ENCODE results near the gene IL2RA.
"Not testable (repeated sequence)": the region's sequence is repeated elsewhere in the genome, so short reads cannot be mapped to it uniquely, and the experiment has no call there.

IL2RA gene

DNA sequence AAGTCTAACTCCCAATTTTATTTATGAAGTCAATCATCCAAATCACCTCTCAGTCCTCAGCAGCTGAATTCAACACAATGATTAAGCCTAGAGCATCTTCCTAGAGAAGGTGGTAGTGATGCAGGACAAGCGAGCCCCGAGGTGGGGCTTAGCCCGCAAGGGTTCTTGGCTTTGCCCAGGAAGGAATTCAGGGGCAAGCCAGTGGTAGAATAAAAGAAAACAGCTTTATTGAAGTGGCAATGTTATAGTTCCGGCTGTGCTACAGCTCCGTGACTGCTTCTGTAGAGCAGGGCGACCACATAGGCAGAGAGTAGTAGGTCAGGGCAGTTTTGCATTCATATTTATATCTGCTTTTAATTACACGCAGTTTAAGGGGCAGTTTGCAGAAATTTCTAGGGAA lies 18.1 kb downstream of the IL2RA start:
- DNase-seq (ENCODE audit: extremely low read depth in 1 of 2, low read depth in 1 of 2) = no peak

DNA sequence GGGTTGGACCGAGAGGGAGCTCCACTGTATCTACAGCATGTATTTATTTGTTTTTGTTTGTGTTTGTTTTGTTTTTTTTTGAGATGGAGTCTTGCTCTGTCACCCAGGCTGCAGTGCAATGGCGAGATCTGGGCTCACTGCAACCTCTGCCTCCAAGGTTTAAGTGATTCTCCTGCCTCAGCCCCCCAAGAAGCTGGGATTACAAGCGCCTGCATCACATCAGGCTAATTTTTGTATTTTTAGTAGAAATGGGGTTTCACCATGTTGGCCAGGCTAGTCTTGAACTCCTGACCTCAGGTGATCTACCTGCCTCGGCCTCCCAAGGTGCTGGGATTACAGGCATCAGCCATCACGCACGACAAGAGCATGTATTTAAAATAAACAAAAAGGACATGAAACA lies 18.8 kb downstream of the IL2RA start:
- not testable (repeated sequence) for DNase-seq (ENCODE audit: extremely low read depth in 1 of 2, low read depth in 1 of 2)

DNA sequence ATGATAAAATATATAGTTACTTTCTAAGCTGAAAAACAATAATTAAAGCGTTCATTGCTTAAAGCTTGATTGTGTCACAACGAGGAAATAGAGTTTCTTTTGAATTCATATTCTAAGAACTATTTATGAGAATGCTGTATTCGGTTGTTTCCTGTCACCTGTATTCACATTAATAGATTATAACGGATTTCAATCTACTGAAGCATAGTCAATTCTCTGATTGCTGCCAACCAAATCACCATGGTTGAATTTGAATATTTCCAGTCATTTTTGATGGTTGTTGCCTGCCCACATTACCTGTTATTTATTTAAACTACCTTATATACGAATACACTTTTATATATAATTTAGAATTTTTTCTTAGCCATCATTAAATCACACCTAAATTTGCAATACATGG lies 22.0 kb downstream of the IL2RA start:
- DNase-seq (ENCODE audit: extremely low read depth in 1 of 2, low read depth in 1 of 2) = no peak

DNA sequence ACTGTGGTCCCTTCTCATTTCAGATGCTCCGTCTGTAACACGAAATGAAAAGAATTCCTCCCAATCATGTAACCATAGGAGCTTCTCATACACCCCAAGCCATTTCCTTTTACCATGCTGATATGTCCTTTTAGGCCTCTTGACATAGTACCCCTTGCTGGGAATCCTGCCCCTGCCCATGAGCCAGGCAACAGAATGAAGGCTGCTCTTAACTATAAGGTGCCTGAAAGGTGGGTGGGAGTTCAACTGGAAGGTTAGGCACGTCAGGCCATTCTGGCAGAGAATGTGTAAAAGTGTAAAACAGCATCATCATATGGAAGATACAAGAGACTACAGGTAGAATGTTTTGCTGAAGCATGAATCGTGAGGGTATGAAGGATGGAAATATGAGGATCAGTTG lies 22.5 kb downstream of the IL2RA start:
- no peak for DNase-seq (ENCODE audit: extremely low read depth in 1 of 2, low read depth in 1 of 2)

DNA sequence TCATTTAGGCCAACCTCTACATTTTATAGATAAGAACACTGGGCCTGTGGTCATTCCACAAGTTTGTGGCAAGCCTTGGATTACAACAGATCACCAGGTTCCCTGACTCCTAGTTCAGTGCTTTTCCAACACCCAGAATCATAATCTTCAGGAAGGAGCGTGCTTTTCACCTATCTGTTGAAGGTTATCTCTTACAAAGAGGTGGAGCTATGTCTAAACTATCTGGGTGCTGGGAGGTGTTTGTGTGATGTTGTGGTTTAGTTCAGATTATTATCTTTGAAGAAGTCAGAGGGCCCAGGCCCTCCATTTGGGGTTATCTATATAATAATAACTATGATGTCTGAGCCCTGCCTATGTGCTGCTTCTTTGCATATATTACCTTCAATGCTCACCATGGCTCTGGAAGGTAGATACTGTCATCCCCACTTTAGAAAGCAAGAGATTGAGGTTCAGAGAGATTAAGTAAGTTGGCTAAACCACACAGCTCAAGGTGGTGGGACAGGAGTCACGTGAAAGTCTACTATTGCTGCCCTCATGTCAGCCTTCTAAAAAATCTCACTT lies 24.0 kb downstream of the IL2RA start:
- no peak for DNase-seq (ENCODE audit: extremely low read depth in 1 of 2, low read depth in 1 of 2)

DNA sequence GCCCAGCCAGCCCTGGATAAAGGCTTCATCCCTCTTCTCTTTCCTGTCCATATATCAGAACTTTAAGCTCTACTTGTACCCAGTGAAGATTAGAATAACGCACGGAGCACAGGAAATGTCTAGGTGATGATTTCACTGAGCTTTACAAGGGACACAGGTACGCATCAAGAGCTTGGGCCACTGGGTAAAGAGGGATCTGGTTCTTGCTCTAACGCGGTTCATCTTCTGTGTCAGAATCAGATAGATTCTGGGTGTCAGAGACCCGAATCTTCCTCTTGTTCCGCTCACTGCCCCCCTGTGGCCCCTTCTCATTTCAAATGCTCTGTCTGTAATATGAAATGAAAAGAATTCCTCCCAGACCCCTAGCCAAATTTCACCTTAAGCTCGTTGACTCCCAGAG lies 24.7 kb downstream of the IL2RA start:
- no peak for DNase-seq (ENCODE audit: extremely low read depth in 1 of 2, low read depth in 1 of 2)

DNA sequence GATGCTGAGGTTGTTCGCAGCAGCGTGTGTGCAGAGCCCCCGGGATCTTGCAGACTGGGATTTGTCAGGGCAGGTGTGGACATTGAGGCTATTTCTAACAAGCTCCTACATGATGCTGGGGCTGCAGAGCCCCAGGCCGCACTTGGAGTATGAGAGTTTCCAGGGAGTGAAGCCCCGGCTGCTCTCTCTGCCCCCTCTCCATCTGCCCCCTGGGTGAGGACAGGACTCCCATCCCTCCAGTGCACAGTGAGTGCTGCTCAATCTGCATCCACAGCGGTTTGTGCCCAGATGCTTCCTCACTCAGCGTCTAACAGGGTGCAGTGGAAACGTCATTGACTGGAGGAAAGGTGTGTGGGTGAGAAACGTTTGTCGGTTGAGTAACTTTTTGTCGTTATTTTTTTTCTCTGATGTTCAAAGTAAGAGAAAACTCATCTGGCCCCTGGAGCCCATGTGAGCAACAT lies 25.3 kb downstream of the IL2RA start:
- no peak for DNase-seq (ENCODE audit: extremely low read depth in 1 of 2, low read depth in 1 of 2)

DNA sequence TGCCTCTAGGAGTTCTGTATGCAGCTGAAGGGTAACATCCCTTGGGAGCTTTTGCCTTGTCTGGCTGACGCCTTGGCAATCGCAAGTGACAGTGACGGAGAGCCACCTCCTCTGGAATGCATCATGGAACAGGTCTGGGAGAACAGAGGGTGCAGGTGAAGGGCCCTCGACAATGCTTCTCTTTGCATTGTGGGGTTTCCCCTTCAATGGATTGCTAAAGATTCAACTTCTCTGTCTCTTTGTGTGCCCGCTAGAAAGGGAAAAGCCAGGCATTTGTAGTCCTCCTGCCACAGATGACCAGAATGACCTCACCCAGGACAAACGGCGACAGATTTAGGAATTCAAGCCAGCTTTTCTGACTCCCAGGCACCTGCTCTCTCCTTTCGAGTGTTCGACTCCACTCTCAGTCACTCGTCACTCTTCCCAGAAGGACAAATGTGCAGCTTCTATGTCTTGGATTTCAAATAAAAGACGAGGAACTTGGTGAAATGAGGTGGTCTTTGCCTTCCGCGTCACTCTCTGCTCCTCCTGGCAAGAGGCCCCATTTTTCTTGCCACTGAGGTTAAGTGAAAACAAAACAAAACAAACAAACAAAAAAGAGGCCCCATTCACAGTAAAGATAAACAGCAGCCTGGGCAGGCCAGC lies 26.1 kb downstream of the IL2RA start:
- DNase-seq (ENCODE audit: extremely low read depth in 1 of 2, low read depth in 1 of 2) = no peak

DNA sequence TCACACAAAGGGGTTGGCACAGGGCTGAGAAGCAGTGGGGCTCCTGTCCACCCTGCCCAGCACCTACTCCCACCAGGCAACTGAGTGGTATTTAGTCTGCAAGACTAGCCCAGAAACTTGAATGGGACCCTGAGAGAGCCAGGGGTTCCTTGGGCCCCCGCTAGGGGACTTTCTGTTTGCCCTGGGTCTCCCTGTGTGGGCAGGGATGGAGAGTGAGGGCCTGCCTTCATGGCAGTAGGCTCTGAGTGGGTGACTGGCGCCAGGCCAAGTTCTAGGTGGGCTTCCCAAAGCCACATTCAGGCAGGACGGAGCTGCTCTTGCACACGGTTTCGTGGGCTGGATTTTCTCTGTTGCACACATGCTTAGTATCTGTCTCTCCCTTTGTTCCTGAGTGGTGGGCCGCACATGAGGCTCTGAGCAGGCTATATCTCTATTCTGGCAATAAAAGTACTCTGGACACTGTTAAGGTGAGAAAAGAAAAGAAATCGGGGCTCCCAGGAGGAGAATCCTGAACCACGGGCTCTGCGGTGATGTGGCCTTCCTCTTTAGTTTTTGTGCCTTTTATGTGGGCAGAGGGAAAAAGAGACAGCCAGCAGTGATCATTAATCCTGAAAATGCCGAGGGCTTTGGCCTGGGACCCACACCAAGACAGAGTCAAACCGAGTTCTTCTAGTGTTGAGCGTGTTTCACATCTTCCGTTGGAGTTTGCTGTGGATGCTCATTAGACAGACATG lies 26.9 kb downstream of the IL2RA start:
- no peak for DNase-seq (ENCODE audit: extremely low read depth in 1 of 2, low read depth in 1 of 2)

DNA sequence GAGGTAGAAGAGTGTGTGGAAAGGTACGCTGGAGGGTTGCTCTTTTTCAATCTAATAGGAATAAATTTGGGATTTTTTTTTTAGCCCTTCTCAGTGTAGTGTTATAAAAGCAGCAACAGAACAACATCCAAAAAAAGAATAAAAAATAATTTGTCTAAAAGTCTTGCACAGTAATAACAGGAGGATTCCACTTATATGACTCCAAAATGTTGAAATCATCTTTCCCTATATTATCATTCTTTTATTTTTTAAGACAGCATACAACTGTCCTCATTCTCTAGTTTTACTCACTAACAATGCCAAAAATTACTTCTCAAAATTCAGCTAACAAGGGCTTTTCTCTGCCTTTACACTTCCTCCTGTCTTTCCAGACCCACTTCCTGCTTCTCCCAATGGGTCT lies 27.8 kb downstream of the IL2RA start:
- DNase-seq (ENCODE audit: extremely low read depth in 1 of 2, low read depth in 1 of 2) = no peak

DNA sequence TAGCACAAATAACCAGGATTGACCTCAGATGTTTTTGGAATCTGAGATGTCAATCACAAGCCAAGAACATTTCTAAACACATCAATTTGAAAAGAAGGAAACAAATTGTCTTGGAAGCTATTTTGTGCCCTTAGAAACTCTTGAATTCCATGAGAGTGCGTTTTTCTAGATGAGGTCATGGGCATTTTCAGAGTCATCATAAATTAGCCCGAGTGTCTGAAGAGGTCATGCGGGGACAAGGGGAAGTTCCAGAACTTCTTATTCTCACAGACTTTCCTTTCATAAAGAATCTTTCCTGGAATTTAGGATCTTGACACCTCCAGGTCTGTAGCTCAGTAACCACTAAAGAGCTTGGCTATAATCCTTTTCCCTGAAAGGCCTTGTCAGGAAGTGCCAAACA lies 28.2 kb downstream of the IL2RA start:
- no peak for DNase-seq (ENCODE audit: extremely low read depth in 1 of 2, low read depth in 1 of 2)

DNA sequence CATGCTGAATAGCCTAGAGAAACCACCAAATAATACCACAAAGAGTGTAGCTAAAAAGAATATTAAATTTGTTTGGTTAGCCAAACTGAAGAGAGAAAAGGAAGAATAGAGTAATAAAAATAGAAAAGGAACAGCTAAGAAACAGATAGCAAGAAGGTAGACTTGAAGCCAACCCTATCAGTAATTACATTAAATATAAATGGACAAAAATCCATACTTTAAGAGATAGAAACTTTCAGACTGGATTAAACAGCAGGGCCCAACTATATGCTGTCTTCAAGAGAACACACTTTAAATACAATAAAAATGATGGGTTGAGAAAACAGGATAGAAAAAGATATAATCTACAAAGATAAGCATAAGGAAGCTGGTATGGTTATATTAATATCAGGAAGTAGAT lies 31.2 kb downstream of the IL2RA start:
- DNase-seq (ENCODE audit: extremely low read depth in 1 of 2, low read depth in 1 of 2) = no peak

DNA sequence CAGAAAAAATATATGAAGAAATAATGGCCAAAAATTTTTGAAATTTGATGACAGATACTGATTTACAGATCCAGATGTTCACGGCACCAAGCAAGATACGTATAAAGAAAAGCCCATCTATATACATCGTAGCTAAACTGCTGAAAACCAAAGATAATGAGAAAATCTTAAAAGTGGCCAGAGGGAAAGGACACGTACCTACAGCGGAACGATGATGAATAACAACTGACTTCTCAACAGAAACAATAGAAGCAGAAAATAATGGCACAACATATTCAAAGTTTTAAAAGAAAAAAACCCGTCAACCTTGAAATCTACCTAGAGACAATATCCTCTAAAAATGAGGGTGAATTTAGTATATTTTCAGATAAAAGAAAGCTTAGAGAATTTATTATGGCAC lies 31.9 kb downstream of the IL2RA start:
- DNase-seq (ENCODE audit: extremely low read depth in 1 of 2, low read depth in 1 of 2) = no peak

DNA sequence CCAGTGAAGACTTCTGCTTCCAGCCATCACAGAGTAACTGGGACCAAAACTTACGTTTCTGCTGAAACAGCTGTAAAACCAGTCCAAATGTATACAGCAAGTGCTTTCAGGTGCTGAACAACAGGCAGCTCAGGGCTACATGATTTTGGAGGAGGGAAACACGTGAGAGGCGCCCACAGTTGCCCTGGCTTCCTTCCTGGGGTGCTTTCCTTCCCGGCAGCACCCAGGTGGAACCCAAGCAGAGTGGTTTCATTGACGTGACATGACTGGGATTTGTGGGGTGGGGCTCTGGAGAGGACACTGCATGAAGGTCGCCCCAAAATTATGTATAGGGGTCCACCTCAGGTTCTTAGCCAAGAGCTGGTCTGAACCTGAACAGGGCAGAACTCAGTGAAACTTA lies 34.2 kb downstream of the IL2RA start:
- DNase-seq (ENCODE audit: extremely low read depth in 1 of 2, low read depth in 1 of 2) = no peak

DNA sequence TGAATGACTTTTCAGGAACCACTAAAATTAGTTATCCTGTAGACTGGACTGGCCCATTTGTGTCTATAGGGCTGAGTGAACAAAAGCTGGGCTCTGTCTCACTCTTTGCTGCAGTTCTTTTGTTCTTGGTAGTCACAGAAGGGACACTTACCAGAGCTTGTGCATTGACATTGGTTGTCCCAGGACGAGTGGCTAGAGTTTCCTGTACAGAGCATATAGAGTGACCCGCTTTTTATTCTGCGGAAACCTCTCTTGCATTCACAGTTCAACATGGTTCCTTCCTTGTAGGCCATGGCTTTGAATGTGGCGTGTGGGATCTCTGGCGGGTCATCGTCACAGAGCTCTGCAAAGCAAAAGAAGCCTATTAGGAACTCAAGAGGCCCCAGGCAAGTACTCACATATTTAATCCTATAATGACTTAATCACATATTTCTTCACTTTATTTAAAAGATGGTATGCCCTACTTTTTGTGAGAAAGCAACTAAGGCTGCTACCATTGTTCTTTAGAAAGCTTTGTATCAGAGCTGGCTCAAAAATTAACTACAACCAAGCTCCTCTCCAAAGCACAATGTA lies 36.4 kb downstream of the IL2RA start:
- DNase-seq (ENCODE audit: extremely low read depth in 1 of 2, low read depth in 1 of 2) = no peak

DNA sequence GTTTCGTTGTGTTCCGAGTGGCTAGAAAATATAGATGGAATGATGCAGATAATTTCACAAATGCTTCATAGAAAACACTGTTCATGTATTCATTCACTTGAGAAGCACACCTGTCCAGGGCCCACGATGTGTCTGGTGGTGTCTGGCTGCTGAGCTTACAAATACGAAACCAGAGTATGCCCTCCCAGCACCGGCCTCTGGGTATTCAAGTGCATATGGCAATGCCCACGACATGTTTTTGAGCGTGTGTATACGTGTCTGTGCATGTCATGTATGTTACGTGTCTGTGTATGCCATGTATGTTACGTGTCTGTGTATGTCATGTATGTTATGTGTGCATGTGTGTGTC lies 37.9 kb downstream of the IL2RA start:
- no peak for DNase-seq (ENCODE audit: extremely low read depth in 1 of 2, low read depth in 1 of 2)

DNA sequence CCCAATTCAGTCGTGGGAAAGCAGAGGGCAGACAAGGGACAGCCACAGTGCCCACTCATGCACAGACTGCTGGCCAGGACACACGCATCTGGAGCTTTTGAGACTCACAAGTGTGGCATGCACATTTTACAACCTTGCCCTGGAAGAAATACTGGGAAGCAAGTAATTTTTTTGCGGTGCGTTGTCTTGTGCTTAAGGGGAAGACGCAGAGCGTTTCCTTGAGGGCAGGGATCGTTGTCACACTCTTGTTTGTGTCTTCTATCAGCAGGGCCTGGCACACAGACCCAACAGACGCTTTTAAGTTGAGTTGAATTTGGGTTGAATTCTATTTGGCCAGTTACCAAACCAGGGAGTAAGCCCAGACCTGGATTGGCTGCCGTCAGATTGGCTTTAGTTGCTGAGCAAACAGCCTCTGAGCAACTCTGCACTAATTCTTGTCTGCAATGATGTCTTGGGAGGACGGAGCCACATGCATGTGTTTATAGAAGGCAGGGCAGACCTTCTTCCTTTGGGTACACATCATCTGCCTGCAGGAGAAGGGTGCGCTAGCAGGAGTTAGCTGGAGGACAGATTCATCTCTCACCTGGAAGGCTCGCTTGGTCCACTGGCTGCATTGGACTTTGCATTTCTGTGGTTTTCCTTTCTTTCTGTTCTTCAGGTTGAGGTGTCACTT lies 38.4 kb downstream of the IL2RA start:
- DNase-seq (ENCODE audit: extremely low read depth in 1 of 2, low read depth in 1 of 2) = no peak

DNA sequence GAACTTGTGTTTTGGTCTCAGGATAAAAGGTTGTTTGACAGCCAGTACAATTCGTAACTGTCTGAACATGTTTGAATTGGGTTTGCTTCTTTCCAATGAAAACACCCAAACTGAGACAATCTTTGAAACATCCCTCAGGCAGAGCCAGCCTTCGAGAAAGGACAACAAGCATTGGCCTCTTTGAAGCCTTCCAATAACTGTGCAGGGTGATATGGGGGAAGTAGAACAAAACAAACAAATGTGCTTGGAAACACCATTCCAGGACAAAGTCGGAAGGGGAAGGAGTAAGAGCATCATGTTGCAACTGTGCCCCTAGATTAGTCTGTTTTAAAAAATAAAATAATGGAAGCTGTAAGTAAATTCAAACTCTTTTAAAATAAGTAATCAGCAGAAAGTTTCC lies 39.5 kb downstream of the IL2RA start:
- DNase-seq (ENCODE audit: extremely low read depth in 1 of 2, low read depth in 1 of 2) = no peak

DNA sequence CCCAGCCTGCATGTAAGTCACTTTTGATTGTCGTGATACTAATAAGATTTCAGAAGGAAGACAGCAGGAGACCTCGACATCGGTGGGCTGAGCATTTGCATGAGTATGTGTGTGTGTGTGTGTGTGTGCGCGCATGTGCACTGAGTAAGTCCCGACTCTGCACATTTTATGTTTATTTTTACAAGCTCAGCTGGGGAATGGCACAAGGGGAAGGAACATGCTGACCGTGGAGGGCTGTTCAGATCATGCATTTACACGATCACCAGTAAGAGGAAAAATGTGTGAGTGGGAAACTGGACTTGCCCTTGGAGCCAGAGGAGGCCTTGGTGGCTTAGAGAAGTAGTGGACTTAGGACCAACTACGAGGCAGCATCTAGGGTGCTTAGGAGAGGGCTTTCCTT lies 41.3 kb downstream of the IL2RA start:
- DNase-seq (ENCODE audit: extremely low read depth in 1 of 2, low read depth in 1 of 2) = no peak

DNA sequence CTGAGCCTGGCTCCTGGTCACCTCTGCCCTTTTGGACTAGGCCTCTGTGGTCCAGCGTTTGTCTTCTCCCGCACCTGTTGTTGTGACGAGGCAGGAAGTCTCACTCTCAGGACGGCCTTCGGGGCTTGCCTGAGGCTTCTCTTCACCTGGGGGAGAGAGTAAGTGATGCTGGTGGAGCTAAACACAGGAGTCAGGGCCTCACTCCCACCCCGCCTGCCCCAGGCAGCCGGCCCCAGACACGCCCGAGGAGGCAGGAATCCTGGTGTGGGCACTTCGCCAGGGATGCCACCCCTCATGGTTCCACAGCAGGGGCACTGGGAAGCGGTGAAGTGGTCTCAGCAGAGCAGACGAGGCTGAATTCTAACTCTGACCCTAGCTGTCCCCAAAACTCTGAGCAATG lies 42.4 kb downstream of the IL2RA start:
- no peak for DNase-seq (ENCODE audit: extremely low read depth in 1 of 2, low read depth in 1 of 2)

DNA sequence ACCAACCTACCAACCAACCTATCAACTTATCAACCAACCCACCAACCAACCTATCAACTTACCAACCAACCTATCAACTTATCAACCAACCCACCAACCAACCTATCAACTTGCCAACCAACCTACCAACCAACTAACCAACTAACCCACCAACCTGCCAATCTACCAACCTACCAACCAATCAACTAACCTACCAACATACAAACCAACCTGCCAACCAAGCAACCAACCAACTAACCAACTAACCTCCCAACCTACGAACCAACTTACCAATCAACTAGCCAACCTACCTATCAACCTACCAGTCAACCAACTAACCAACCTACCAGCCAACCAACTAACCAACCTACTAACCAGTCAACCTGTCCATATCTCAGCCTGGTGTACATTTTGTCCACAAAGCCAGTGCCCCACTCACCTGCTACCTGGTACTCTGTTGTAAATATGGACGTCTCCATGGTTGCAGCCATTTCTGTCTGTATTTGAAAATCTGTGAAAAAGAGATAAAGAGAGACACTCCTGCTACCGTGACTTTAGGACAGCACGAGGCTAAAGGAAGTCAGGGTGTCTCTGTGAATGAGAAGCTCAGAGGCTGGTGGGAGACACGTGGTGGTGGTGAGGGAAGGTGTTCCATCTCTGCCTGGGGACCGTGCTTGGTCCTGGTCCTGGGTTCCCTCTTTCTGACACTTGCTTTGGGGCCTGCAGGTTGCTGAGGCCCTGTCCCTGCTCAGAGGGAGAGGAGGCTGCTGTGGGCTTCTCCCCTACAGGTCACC lies 43.0 kb downstream of the IL2RA start:
- DNase-seq (ENCODE audit: extremely low read depth in 1 of 2, low read depth in 1 of 2) = no peak

All from stimulated activated CD8-positive, alpha-beta memory T cell treated with anti-CD3 and anti-CD28 coated beads, Interleukin-7, amount 100 ng/mL, for 48 hours (primary cell).